ENCODE results near the gene KCNT2. TPM values are rescaled to one million over a fixed set of nuclear protein-coding genes. Genes with fewer than 3 reads are reported as not detected.

KCNT2 gene
- total RNA-seq, 3 donors from 2014 or later: 2.6 to 3.7 (median 3.0) TPM

DNA sequence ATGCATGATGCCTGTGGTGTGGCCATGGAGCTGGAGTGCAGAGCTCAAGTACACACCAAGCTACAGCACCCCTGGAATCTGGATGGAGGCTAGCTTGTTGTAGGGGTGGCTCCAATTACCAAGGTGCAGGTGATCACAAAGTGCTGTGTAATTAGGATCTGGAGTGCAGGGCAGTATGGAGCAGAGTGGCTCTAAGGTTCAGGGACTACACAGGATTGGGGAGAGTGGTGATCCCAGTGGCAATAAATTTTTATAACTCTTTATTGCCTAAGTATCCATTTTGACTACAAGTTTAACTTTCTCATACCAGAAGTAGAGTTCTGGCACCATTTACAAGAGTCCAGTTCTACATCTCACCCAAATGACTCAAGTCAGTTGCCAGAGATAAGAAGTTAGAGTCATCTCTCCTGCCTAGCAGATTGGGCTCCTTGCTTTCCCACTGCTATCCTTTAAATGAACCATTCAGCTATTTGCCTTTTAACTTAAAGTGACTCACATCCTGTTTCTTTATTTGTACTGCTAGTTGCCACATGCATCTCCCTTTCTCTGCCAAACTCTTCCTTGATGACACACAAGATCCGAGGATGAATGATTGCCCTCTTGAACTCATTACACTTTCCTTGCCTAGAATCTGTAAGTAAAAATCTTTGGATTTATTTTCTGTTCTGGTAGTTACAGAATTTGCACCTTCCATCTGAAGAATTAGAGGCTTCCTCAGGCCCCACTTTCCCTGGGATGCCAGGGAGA lies 427.2 kb downstream of the KCNT2 start:
- Histone ChIP-seq H3K27ac (no peak overlapping the region), H3K36me3 (no peaks in the 10 kb centered on the region), H3K27me3 (no peaks in the 10 kb centered on the region), H3K4me1 (no peaks in the 10 kb centered on the region), H3K4me3 (no peak overlapping the region), H3K9me3 (no peaks in the 10 kb centered on the region)
- intact Hi-C loops (cut with DNase I; ENCODE audit: low total_unique reads): no loop called here
- TF ChIP-seq POLR2A (IDR thresholded peaks at IDR 0.05) (no peak), POLR2AphosphoS5 (IDR thresholded peaks at IDR 0.05) (no peak)
- TF ChIP-seq, protein P1, sequence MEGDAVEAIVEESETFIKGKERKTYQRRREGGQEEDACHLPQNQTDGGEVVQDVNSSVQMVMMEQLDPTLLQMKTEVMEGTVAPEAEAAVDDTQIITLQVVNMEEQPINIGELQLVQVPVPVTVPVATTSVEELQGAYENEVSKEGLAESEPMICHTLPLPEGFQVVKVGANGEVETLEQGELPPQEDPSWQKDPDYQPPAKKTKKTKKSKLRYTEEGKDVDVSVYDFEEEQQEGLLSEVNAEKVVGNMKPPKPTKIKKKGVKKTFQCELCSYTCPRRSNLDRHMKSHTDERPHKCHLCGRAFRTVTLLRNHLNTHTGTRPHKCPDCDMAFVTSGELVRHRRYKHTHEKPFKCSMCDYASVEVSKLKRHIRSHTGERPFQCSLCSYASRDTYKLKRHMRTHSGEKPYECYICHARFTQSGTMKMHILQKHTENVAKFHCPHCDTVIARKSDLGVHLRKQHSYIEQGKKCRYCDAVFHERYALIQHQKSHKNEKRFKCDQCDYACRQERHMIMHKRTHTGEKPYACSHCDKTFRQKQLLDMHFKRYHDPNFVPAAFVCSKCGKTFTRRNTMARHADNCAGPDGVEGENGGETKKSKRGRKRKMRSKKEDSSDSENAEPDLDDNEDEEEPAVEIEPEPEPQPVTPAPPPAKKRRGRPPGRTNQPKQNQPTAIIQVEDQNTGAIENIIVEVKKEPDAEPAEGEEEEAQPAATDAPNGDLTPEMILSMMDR (IDR thresholded peaks at IDR 0.05): no peak
- DNase-seq (ENCODE audit: low spot score in 2 of 2): no peak

DNA sequence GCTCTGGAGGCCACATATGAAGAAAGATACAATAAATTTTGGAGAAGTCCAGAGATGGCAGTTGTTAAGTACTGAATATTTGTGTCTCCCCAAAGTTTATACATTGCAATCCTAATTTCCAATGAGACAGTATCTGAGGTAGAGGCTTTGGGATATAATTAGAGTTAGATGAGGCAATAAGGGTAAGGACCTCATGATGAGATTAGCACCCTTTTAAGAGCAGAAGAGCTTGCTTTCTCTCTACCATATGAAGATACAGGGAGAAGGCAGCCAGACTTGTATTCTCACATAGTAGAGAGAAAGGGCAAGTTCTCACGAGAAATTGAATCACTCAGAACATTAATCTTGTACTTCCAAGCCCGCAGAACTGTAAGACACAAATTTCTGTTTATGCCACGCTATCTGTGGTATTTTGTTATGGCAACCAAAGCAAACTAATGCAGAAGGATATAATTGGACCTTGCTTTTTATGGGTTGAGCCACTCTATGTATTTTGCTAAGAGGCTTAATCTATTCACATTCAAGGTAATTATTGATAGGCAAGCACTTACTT lies 430.1 kb downstream of the KCNT2 start:
- Histone ChIP-seq H3K4me3 (no peak overlapping the region), H3K4me1 (no peaks in the 10 kb centered on the region), H3K36me3 (no peaks in the 10 kb centered on the region), H3K9me3 (no peaks in the 10 kb centered on the region), H3K27ac (no peak overlapping the region), H3K27me3 (no peaks in the 10 kb centered on the region)
- intact Hi-C loops (cut with DNase I; ENCODE audit: low total_unique reads): no loop called here
- no peak for DNase-seq (ENCODE audit: low spot score in 2 of 2)
- no peak for TF ChIP-seq POLR2A (IDR thresholded peaks at IDR 0.05)
- no peak for TF ChIP-seq POLR2AphosphoS5 (IDR thresholded peaks at IDR 0.05)
- TF ChIP-seq, protein P1 (IDR thresholded peaks at IDR 0.05): no peak

Other genes with a start within 250 kb of the KCNT2 start
- gene CFH, start 43.6 kb upstream of the KCNT2 start, total RNA-seq: 100 to 1,000 TPM in 1 of 3 donors, 10 to 100 TPM in 2; 59.7 to 266 (median 82.3) TPM
- gene CFHR3, start 166.4 kb upstream of the KCNT2 start, total RNA-seq: not detected
- not detected for gene CFHR1, start 211.3 kb upstream of the KCNT2 start, total RNA-seq